GM18517 (cell line): ENCODE results near the gene TBL1X.
"Not testable (repeated sequence)": the region's sequence is repeated elsewhere in the genome, so short reads cannot be mapped to it uniquely, and the experiment has no call there.

Experiments
- ATAC-seq: cut with Tn5 transposase; IDR thresholded peaks from one replicate; pipeline ENCODE4 v1.9.1; 2021; ENCODE audit warnings: mild to moderate bottlenecking, moderate library complexity; ENCODE audit not compliant: unreplicated experiment

TBL1X gene

DNA sequence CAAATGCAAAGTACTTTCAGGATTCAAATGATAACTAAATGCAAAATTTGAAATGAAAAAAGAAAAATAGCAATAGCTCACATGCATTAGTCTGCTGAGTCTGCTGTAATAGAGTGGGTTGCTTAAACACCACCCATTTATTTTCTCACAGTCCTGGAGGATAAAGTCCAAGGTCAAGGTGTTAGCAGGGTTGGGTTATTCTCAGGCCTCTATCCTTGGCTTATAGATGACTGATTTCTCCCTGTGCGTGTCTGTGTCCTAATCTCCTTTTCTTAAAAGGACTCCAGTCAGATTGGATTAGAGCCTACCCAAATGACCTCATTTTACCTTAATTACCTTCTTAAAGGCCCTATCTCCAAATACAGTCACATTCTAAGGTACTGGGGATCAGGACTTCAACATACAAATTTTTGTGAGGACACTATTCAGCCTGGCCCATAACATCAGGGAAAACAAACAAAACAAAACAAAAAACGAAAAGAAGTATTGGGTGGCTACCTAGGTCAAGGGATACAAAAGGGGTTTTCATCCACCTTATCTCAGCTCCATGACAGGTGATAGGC, 6.3 kb upstream of the TBL1X start:
- ATAC-seq = no peak

GRCh38 chrX:9459186-9459748, 5.6 kb upstream of the TBL1X start:
- no peak for ATAC-seq

DNA sequence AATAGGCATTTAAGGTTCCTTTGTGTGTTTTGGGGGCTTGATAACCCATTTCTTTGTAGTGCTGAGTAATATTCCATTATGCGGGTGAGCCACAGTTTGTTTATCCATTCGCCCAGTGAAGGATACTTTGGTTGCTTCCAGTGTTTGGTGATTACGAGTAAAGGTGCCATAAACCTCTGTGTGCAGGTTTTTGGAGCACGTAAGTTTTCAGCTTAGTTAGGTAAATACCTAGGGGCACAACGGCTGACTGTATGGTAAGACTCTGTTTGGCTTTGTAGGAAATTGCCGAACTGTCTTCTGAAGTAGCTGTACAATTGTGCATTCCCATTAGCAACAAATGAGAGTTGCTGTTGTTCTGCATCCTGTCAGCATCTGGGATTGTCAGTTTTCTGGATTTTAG, 3.8 kb upstream of the TBL1X start:
- ATAC-seq = no peak

- ATAC-seq = peak; percentile 4
Observed at GRCh38 chrX:9462456-9462855, 2.4 kb upstream of the TBL1X start.

DNA sequence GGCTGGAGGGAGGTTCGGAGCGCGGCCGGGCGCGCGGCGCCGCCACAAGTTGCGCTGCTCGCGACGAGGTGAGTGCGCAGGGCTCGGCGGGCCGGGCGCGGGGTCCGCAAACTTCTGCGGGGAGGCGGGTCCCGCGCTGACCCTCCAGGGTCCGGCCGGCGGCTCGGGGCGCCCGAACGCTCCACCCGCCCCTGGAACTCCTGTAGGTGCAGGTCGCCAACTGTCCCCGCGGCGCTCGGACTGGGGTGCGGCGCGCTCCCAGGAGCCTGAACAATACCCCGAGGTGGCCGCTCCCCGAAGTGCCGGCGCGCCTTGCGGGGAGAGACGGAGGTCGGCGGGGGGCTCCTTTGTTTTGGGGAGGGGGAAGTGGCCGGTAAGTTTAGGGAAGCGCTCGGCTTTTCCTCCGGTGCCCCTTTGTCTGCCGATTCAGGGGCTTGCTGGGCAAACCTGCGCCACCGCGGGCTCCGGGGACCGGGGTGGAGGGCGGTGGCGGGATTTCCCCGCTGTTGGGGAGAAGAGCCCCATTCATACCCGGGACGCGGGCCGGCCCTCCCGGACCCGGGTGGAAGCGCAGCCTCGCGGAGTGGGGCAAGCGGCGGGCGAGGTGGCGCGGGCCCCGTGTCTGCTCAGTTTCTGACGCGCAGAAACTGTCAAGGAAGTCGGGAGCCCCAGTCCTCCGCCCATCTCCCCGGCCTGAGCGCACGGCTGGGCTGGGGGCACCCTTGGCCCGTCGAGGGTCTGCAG, 694 bp downstream of the TBL1X start:
- ATAC-seq = no peak

DNA sequence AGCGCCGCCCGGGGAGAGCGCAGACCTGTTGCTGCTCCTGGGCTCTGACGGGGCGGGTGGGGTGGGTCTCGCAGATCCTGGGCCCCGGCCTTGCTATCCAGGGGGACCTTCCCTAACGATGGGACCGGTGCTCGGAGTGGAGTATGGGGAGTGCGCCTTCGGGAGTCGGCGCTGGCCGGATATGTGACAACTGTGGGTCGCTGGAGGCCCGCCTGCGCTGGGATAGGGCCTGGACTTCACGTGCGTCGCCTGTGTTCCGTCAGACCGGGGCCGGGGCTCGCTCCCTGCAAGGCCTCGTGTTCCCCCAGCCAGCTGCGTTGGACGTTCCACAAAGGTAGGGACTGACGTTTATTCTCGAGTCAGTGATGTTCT, 1.3 kb downstream of the TBL1X start:
- ATAC-seq = no peak

DNA sequence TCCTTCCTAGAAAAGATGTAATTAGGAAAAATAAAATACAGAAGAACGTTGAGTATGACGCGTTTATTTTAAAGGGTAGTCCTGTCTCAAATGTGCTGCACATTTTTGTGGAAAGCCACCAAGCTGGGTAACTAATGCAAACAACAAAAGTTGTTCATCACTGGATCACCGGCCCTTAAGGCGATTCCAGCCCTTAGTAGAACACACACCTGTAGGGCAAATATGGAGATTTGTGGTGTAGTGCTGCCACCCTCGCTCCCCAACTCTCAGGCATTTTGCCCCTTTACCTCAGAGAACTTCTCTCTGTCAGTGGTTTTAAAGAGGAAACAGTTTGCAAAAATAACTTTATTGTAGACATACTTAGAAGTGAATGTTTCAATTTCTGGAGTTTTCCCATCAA, 1.9 kb downstream of the TBL1X start:
- ATAC-seq = no peak

DNA sequence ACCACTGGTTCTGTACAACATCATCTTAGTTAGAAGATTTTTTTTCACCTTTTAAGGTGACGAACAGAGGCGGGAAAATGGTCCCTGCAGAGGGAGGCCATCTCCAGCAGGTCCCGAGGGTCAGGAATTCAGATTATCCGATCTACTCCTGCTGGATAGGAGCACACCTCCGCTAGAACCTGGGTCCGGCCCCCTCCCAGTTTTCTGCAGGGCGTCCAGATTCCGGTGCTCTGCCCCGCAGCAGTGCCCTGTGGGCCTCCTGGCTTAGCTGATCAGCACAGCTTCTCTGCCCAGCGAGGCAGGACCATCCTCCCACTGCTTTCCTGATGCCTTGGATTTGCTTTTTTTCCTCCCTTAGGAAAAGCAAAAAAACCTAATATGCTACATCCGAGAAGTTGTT, 2.3 kb downstream of the TBL1X start:
- ATAC-seq = no peak

DNA sequence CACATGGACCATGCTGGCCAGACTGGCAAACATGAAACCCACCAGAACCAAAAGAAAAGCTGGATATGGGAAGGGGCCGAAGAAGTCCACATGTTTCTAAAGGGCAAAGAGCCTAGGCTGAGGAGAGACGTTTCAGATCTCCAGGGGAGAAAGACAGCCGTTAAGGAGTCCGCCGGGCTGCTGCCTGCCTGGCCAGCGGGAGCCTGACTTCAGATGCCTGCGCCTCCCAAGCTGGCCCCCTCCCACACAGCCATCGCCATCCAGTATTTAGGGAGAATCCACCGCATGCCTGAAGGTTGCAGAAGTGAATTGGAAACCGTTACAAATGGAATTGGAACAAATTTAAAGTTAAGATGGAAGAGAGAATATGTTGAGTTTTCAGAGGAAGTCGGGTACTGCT, 2.9 kb downstream of the TBL1X start:
- ATAC-seq = no peak

GRCh38 chrX:9471571-9471985, 6.7 kb downstream of the TBL1X start:
- no peak for ATAC-seq

DNA sequence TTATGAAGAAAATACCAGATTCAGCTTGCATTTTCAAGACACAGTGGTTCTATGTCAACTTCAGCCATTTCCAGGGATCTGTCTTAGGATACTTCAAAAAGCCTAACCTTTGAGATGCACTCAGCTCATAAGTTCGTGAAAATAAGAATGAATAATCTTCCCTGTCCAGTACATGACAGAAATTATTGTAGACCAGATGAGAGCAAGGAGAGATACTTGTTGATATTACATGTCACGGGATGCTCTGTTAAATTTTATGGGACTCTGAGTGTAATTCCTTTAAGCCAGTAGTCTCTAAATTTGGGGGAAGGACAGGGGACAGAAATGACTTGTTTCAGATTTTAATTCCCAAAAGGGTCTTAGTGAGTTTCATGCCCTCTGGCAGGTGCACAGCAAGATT, 8.8 kb downstream of the TBL1X start:
- ATAC-seq = no peak

DNA sequence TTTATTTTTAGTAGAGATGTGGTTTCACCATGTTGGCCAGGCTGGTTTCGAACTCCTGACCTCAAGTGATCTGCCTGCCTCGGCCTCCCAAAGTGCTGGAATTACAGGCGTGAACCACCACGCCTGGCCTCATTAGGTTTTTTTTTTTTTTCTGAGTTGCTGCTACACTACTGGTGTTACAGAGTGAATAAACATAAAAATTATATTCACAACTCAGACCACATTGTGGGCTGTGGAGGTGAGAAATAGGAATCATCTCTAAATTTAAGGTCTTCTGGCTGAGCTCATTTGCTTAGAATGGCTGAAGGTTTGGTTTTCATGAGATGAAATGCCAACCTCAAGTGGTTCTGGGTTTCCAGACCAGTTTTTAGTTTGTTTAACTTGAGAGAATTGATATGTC, 10.6 kb downstream of the TBL1X start:
- not testable (repeated sequence) for ATAC-seq

DNA sequence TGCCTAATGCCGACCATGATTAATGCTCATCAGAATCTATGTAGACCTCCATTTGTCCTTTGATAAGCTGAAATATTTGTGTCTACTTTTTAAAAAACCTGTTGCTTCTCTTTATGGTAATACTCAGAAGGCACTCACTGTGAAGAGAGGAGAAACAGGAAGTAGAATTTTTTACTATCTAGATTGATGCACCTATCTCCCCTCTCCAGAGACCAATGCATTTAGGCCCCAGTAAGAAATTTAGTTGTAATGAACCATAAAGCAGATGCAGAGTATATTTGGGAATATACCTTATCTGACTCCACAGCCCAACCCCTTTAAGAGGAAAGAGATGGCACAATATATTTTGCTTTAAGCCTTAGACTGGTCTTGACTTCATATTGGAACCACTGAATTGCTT, 11.1 kb downstream of the TBL1X start:
- no peak for ATAC-seq

DNA sequence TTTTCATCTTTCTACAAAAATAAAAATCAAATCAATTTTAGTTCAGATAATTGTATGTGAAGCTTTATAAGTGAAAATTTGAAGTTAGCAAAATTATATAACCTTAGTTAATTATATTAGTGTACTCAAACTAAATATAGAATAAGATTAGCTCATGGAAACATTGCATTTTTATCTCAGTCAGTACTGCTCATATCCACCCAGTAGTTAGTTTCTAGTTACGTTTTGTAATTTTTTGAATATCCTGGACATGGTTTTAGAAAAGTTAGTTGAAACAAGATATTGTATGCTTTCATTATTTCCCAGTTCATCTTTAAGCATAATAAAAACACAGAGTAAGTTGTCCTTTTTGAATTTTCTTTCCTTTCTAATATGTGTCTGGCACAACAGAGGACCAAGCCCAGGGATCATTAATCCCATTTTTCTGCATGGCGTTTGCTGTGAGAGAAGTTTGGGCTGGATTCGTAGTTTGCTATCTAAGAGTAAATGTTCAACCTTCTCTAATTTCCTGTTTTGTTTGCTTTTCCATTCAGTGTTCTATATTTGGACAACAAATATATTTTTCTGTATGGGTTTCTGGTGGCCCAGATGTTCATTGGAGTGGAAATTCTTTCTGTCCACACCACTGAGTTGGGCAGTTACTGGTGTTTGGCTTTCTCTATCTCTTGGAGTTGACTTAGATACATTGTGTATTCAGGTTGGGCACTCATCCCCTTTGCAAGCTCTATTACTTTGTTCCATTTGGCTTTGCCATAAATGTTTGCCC, 12.1 kb downstream of the TBL1X start:
- no peak for ATAC-seq

- no peak for ATAC-seq
Observed at GRCh38 chrX:9482408-9482807, 17.6 kb downstream of the TBL1X start.

DNA sequence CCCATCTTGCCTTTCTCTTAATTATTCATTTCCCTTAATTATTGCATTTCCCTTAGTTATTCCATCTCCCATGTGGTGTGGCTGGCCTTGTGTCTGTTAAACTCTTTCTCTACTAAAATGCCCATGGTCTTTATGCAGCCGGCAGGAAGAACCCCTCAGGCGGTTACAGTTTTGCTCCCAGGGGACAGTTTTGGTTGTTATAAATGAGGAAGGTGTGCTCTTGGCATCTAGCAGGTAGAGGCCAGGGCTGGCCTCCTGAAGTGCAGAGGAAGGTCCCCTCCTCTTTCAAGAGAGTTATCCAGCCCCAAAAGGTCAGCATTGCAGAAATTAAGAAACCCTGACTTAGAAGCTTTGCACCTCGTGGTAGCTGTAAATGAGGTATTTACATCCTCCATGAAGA, 18.0 kb downstream of the TBL1X start:
- no peak for ATAC-seq

DNA sequence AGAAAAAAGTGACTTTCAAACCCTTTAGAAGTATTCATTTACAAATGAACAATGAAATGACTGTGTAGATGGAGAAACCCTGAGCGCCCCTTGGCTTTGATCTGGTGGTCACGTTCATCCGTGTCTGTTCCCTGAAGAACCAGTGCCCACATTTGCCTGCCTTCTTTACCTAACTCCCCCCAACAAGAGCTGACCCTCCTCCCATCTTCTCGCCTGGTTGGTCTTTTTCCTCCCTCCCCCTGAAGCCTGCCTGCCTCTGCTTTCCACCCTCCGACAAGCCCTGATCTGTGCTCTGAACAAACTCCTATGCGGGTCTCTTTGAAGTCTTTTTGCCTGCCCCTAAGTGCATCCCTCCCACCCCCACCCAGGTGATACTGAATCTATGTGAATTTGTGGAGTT, 18.5 kb downstream of the TBL1X start:
- ATAC-seq = no peak

DNA sequence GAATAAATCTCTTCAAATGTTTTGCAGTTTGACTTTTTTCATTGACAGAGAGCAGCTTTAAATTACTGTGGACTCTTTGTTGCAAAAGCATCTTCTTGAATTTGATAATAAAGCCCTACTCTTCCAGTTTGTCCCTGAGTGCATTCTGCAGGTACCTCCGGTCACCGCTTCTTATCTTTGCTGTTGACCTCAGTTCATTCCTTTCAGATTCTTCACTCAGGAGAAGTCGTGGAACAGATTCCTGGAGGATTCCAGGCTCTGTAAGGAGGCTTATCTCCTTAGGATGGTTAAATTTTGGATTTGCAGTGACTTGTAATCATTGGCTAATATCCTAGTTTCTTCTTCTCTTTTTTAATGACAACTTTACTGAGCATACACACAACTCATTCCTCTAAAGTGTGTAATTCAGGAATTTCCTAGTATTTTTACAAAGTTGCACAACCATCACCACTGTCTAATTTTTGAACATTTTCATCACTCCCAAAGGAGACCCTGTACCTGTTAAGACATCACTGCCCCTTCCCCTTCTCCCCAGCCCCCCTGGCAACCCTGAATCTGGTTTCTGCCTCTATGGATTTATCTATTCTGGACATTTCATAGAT, 22.0 kb downstream of the TBL1X start:
- ATAC-seq = no peak

- ATAC-seq = no peak
Observed at GRCh38 chrX:9488586-9488985, 23.7 kb downstream of the TBL1X start.

DNA sequence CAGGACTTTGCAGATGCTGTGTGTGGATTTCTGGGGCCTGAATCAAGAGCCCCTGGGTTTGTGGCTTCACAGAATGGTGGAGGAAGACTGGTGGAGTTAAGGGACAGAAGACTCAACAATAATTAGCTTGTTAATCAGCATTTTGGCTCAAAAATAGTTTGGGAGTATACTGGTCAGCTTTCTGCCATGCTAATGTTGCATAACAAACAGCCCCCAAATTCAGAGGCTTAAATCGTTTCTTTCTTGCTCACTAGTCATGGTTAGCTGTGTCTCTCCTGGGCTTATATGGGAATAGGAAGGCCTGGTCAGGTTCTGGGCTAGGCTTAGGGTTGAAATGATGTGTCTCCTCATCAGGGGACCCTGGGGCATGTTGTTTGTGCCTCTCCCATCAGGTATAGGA, 24.4 kb downstream of the TBL1X start:
- ATAC-seq = no peak

GRCh38 chrX:9492901-9493300, 28.0 kb downstream of the TBL1X start:
- no peak for ATAC-seq

- ATAC-seq = no peak
Observed at GRCh38 chrX:9493936-9494335, 29.1 kb downstream of the TBL1X start.
